HEK293T (cell line): ENCODE data around the gene TLE1.

Experiments used
- ARNT ChIP-seq: fragments of 450-650 bp; IDR thresholded peaks from 2 replicates; pipeline ENCODE4 v1.6.1; 2017; ENCODE audit warnings: mild to moderate bottlenecking
- BHLHE40 ChIP-seq: fragments of 450-650 bp; IDR thresholded peaks from 2 replicates; pipeline ENCODE4 v1.6.1; 2016; ENCODE audit warnings: mild to moderate bottlenecking, moderate library complexity, borderline replicate concordance
- CTBP1 ChIP-seq: fragments of 450-650 bp; IDR thresholded peaks from 2 replicates; pipeline ENCODE4 v1.6.1; 2016; ENCODE audit warnings: borderline replicate concordance
- ELF4 ChIP-seq: fragments of 450-650 bp; IDR thresholded peaks from 2 replicates; pipeline ENCODE4 v1.6.1; 2017; ENCODE audit warnings: antibody characterized with exemption
- FOXK2 ChIP-seq: fragments of 450-650 bp; IDR thresholded peaks from 2 replicates; pipeline ENCODE4 v1.6.1; 2016; ENCODE audit warnings: mild to moderate bottlenecking
- FOXM1 ChIP-seq: fragments of 450-650 bp; IDR thresholded peaks from 2 replicates; pipeline ENCODE4 v1.6.1; 2017; ENCODE audit warnings: mild to moderate bottlenecking, borderline replicate concordance
- HDGF ChIP-seq: fragments of 450-650 bp; IDR thresholded peaks from 2 replicates; pipeline ENCODE4 v1.6.1; 2017; ENCODE audit warnings: antibody characterized with exemption, borderline replicate concordance
- LEF1 ChIP-seq: fragments of 450-650 bp; IDR thresholded peaks from 2 replicates; pipeline ENCODE4 v1.6.1; 2017; ENCODE audit warnings: mild to moderate bottlenecking, borderline replicate concordance
- PKNOX1 ChIP-seq: fragments of 450-650 bp; IDR thresholded peaks from 2 replicates; pipeline ENCODE4 v1.6.1; 2016
- SP1 ChIP-seq: fragments of 450-650 bp; IDR thresholded peaks from 2 replicates; pipeline ENCODE4 v1.6.1; 2017
- TARDBP ChIP-seq: fragments of 450-650 bp; IDR thresholded peaks from 2 replicates; pipeline ENCODE4 v1.6.1; 2016
- ZNF384 ChIP-seq: fragments of 450-650 bp; IDR thresholded peaks from 2 replicates; pipeline ENCODE4 v1.6.1; 2016

DNA sequence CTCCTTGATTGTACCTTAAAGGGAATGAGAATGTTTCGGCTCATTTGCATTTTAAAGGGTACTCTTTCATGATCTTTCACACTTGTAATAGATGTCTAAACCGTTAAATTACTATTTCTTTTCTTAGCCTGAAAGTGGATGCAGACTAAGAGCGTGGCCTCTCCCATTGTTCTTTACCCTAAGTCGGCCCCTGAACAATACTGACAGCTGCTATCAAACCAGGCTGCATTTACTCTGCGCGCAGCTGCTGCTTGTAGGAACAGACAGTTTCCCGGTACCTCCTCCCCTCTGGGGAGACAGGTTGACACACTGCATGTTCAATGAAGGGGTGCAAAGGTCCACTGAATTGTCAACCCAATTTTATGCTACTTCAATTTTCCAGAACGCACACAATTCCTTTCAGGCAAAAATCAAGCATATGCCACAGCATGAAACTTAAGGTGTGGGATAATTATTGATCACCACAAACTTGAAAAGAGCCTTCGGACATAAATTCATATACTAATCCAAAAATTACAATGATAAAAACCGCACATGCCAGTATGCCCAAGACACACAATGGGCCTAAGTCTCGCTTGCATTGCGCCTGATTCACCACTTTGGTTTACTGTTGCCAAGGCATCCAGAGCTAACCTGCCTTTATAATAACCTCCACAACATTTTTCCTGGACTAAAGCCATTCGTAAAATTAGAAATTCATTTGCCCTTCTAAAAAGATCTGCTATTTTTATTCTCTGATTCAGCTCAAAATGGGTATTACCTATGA is 39.7 kb downstream of the TLE1 start:
- TF ChIP-seq SP1 (no peak), TARDBP (no peak), ARNT (no peak), LEF1 (no peak), ZNF384 (no peak), FOXK2 (no peak), CTBP1 (no peak), ELF4 (no peak), FOXM1 (no peak), HDGF (no peak), BHLHE40 (no peak), PKNOX1 (no peak)
